ENCODE measurements around the gene GPD1.
A peak's percentile ranks its signal among the peaks of the same experiment; 100 is the strongest.

GPD1 gene

DNA sequence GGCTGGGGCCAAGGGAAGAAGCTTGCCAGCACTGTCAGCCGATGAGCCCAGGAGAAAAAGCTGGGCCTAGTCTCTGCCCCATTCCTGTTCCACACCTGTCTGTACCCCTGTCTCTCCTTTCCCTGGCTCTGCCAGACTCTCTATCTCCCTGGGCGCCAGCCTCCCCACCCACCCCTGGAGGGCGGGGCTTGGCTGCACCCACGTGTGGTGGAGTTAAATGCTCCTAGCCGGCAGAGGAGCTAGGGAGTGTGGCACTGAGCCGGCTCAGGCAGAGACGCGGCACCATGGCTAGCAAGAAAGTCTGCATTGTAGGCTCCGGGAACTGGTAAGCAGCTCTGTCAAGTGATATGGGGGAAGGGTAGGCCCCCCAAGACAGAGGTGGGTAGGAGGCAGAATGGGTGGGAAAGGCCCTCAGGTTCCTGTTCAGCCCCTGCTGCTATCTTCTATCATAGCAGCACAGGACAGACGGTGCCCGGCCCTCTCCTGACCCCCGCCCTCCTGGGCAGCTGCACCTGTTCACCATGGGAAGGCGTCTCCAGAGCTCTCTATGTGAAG, at the start of gene GPD1:
GPD1 (plus strand) TSS at position 242 of the 555 bp plus-strand sequence; CDS start at position 285, 43 bp downstream.
- DNase-seq, result peak in 39 of 51 donors; percentile 15 to 78 (median 53)

DNA sequence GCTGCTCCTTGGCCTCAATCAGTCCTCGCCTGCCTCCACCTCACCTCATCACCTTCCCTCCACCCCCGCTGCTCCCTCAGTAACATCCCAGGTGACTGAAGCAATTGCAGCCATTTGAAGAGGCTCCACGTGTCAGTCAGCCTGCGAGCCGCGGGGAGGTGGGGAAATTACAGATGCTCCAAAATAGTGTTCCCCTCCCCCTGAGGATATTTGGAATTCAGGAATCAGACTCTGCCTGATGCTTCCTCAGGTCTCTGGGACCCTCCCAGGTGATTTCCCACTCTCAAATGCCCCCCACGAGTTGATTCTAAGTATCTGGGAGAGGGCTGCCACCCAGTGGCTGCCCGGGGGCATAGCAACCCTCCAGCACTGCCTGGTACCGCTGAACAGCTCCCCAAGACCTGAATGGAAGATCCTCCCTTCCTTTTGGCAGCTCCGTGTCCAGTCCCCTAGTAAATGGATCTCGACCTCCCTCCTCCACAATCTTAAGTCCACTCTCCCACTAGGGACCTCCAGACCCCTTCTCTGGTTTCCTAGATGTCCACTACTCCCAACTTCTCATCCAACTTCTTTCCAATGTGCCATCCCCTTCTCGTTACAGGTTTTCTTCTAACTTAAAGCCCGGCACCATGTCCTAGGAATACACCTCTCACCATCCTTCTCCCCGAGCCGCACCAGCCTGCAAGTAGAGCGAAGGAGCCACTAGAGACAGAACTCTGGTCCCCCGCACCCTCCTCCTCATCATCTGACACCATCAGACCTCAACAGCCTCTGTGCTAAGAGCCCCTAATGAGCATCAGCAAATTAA, 47.8 kb upstream of the GPD1 start:
- DNase-seq, result peak in 29 of 51 donors; percentile 10 to 74 (median 46)

DNA sequence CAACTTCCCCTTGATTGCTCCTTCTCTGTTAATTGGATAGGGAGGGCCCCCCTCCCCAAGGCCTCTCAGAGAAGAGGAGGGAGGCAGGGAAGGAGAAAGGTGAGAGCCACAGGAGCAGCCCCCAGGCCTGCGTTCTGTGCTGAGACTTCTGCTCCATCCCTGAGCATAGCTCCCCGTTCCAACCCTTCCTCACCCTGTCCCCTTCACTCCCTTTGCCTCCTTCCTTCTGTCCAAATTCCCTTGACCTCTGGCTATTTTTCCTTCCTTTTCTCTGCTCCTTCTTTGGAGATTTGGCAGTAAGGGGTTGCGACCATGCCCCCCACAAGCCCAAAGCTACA, 47.2 kb upstream of the GPD1 start:
- DNase-seq, result no peak

DNA sequence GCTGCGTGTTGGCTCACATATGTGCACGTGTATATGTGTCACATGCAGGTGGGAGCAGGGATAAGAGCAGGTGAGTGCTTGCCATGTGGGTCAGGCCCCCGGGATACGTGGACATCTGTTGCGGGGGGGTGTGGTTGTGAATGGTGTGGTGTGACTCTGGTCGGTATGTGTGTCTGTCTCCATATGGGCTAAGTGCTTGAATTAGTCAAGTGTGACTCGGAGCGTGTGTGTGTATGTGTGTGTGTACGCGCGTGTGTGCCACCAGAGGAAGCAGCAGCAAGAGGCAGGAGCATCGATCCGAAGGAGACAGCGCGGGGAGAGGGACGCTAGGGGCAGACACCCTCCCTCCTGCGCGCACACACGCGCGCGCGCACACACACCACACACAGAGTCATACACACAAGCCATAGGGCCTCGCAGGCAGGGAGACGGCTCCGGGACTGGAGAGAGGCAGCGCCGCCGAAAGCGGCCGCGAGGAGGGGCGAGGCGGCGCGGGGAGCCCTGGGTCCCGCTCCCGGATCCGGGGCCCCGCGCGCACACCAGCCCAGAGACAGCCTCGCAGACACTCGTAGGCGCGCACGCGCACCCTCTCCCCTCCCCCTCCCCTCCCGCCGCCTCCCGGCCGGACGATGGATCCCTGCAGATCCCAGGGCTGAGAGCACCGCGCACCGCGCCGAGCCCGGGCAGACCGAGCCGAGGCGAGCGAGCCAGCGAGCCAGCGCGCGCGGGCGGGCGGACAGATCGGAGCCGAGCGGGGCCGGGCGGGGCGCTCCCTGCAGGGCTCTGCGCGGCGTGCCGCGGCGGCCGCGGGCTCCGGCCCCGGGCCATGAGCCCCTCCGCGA, 46.6 kb upstream of the GPD1 start, which contains the start of gene ASIC1:
ASIC1 (plus strand) TSS at position 597 of the 842 bp plus-strand sequence. CDS start 1,171 bp downstream, outside the sequence.
- DNase-seq, result peak in 43 of 51 donors; percentile 28 to 86 (median 68)

DNA sequence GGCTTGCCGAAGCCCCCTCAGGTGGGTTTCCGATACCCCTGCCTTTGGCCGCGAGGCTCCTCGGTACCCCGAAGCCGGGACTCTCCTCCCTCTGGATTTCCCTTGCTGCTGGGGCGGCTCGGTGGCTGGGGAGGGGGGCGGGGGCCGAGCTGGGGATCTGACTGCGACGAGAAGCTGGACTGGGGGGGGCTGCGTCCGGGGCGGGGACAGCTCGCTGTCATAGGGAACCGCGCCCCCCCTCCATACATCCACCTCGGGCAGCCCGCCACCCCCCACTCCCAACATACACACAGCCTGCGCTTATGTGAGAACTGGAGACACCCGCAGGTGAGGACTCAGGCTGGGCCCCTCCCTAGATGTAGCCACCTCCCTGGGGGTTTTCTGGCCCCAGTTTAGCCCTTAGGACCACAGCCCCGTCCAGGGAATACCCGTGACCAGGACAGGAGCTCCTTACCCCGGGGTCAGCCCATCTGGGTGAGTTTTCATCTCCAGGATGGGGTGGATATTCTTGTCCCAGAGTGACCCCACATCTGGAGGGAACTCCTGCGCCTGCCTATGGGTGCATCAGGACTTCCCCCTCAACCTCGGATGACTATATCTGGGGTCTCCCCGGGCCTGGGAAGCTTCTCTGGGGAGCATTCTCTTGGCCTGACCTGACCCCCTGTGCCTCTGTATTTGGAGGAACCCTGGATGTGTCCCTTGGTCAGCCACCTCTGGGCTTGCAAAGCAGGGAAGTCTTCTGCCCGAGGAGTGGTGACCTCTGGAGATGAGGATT, 45.7 kb upstream of the GPD1 start:
- peak in 10 of 51 donors; percentile 16 to 47 (median 28) for DNase-seq

DNA sequence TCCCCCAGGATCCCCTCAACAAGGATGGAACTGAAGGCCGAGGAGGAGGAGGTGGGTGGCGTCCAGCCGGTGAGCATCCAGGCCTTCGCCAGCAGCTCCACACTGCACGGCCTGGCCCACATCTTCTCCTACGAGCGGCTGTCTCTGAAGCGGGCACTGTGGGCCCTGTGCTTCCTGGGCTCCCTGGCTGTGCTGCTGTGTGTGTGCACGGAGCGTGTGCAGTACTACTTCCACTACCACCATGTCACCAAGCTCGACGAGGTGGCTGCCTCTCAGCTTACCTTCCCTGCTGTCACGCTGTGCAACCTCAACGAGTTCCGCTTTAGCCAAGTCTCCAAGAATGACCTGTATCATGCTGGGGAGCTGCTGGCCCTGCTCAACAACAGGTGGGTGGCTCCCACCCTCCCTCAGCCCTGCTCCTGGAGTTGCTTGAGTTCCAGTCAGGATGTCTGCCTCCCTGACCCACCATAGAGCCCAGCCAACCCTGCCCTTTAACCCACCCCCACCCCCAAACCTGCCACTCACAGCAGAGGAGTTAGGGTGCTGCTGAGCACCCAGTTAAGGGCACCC, 45.0 kb upstream of the GPD1 start:
- DNase-seq, result peak in 2 of 51 donors; percentile 28 to 32

DNA sequence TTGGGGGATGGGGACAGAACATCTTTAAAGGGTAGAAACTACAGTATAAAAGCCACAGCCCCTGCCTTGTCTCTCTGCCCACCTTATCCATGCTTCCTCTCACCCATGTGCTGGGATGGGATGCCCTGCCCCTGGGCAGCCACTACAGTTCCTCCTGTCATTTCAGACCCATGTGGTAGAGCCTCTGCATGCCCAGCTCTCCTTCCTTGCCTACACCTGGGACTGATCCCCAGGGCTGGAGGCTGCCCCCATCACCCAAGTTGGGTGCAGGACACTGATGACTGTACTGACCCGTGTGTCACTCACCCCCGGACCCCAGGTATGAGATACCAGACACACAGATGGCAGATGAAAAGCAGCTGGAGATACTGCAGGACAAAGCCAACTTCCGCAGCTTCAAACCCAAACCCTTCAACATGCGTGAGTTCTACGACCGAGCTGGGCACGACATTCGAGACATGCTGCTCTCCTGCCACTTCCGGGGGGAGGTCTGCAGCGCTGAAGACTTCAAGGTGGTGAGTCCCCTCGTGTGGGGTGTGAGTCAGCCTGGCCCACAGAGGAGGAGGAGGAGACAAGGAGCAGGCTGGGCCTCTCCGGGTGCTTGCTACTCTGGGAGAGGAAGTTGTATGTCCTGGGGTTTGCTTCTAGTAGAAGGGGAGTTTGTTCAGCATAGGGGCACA, 44.2 kb upstream of the GPD1 start:
- DNase-seq, result no peak

DNA sequence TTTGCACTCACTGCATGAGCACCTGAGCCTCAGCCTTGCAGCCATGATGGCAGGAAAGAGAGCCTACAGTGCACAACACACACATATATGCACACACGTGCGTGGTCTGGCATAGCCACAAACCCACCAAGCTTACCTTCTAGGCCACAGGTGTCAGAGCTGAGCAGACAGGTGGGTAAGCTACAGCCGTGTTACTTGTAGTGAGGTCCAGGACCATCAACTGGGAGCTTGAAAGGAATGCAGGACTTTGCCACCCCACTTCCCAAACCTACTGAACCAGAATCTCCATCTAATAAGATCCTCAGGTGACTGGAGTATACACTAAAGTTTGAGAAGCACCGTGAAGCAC, 43.7 kb upstream of the GPD1 start:
- no peak for DNase-seq

DNA sequence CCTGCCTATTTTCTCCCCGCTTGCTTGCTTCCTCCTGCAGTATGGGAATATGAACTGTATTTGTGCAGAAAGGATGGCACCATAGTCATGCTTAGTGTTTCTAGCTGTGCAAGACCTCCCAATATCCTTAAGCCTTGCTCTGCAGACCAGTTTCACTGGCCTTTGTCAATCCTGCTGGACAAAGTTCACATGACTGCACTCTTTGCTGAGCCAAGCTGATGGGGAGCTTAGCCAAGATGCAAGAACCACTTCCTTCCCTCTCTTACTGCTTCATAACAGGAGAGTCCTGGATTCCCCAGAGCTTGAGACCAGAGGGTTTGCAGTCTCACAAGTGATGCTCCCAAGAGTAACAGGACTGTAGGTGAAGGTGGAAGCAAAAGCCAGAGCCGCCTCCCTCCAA, 42.6 kb upstream of the GPD1 start:
- DNase-seq, result peak in 4 of 51 donors; percentile 10 to 36 (median 16)

DNA sequence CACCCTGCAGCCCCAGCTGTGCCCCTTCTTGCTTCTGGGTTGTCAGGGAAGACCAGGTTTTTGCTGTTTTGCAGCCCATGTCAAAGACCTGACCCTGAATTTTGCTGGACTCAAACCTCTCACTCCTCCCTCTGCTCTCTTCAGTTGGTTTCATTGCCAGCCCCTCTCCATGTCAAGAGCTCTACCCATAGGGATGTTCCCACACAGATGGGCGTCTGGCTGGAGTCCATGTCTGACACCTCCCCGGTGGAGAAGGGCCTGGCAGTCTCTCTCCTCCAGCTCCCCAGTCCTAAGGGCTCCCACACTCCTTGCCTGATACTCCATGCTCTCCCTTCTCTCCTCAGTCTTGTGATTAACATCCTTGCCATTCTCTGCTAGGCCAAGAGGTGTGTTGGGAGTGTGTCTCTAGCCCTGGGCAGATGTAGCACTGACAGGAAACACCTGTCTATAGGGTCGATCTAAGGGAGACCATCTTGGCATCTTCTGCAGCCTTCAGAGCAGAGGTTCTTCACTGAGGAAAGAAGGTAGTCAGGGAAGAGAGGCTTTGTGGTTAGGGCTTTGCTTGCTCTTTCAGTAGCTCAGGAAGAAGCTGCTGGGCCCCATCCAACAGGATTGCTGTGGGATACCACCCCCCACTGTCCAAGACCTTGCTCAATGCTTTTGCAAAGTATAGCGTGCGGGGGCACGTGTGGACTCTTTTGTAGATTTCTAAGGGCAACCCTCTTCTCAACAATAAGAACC, 41.7 kb upstream of the GPD1 start:
- DNase-seq, result no peak

DNA sequence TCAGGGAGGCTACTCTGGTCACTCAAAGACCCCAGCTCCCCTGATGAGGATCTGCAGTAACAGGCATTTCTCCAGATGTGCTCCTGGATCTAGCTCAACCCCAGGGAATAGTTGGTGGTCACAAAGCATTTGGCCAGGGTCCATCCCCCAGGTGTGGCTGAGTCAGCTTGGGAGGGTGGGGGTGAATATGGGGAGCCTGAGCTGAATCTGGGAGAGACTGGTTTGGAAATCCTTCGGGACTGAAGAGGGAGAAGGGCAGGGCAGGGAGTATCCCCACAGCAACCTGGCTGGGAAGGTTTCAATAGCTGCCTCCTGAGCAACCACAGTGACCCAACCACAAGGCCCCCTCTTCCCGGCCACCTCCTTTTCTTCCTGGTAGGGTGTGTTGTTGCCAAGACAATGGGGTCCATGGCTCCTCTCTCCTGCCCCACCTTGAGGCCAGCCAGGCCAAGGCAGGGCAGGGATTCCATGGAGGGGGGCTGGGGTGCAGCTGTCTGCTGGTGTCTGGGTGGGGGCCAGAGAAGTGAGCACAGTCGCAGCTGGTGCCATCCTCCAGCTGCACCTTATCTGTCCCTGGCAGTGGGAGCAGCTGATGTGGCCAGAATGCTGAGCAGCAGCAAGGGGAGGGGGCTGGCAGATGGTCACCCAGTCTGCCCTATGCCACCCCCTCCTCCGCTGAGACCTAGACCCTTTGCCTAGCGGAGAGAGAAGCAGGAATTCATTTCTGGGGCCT, 40.9 kb upstream of the GPD1 start:
- DNase-seq, result peak in 24 of 51 donors; percentile 11 to 71 (median 36)

DNA sequence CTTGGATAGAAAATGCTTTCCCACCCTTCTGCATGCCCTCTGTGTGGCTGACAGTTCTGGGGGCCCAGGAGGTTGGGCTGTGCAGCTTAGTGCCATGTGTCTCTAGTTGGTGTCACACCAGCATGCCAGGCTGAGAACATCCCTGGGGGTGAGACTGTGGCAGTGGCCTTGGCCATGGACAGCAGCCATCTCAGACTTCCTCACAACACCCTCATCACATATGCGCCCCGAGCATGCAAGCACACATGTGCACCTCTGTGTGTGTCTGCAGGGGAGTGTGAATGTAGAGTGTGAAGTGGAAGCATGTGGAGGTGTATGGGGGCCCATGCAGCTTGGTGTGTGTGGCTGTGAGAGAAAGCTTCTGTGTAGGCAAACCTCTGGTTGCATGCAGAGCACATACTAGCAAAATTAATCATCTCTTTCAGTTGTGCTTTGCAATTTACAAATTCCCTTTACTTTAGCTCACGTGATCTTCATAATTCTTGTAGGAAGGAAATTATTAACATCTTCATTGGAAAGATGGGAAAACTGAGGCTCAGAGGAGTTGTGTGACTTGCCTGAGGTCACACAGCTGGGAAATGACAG, 38.0 kb upstream of the GPD1 start:
- no peak for DNase-seq

DNA sequence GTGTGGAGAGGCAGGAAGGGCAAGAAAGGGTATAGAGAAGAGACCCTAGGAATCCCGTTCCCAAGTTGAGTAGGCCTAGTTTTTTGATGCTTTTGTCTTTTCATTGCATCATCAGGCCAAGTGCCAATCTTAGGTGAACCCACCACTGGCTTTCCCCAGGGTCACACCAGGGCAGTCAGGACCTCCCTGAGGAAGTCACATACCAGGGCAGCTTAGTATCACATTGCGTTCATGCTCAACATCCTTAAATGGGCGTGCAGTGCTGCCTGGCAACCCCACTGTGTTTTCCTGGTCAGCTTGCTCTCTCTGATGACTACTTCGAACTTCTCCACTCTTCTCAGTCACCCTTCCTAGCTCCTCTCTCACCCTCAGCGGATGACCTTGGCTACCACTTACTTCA, 37.4 kb upstream of the GPD1 start:
- DNase-seq, result no peak

DNA sequence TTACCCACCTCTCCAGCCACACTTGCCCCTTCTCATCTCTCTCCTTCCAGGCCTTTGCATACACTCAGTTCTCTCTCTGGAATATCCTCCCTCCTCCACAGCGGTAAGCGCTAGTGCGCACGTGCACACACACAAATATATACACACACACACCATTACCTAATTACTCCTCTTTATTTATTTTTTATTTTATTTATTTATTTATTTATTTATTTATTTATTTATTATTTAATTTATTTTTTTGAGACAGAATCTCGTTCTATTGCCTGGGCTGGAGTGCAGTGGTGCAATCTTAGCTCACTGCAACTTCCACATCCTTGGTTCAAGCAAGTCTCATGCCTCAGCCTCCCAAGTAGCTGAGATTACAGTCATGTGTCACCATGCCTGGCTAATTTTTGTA, 34.7 kb upstream of the GPD1 start:
- no peak for DNase-seq

DNA sequence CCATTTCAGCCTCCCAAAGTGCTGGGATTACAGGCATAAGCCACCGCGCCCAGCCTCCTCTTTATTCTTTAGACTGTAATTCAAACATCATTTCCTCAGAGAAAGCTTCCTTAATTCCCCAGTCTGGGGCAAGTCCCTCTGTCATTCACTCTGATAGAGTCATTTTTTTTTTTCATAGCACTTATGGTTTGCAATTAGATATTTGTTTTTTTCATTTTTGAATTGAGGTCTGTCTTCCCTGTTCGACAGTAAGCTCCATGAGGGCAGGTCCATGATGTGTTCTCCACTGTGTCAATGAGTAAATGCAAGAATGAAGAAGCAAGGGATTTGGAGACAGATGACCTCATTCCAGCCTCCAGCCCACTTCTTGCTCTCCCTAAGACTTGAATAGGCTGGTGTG, 34.3 kb upstream of the GPD1 start:
- no peak for DNase-seq

DNA sequence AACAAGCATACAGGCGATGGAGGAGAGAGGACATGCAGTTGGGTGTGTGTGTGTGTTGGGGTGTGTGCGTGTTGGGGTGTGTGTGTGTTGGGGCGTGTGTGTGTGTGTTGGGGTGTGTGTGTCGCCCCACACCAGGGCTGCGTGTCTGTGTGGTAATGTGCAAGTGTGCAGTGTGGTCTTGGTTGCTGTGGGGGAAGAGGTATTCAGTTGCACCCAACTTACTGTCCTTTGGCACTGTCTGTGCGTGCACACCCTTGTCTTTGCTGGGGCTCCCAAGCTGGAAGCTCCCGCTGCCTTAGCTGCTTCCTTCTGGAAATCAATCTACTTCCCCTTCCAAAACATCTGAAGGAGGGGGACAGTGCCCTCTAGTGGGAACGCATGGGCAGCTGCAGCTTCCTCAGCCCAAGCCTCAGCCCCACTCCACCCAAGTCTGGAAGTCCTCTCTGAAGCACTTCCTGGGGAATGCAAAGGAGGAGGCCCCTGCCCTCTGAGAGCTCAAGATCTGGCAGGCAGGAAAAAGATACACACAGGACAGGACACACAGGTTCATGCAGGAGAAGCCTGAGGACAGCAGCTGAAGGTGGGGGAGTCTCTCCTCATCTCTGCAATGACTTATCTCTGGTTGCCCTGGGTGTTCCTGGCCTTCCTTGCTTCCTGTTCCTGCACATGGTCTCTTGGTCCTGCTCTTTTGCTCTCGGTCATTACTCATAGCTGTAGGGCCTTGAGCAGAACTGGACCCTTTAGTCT, 33.3 kb upstream of the GPD1 start:
- peak in 49 of 51 donors; percentile 22 to 88 (median 58) for DNase-seq

DNA sequence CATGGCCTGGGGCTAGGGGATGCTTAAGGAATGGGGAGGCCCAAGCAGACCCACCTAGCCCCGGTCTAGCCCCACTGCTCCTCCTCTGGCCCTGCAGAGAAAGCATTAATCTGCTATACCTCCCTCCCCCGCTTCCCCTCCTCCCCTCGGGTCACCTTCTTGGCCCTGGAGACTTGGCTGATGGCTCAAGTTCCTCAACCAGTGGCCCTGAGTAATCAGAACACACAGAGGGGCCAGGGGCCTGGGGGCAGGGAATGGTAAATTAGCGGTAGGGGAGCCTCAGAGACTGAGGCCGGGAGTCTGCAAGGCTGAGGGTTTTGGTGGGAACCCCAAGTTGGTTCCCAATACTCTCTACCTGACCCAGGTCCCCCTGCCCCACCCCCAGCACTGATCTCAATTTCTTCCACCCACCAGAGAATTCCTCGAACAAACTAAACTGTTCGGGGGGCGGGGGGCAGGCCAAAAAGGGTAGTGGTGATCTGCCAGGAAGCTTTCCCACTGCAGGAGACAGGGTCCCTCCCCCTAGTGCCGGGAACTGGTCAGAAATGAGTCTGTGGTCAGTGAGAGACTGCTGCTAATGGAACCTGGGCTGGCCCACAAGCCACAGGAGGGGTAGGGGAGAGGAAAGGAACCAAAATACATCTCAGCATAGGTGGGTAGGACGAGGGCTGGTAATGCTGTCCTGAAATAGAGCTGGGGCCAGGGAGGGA, 31.5 kb upstream of the GPD1 start:
- DNase-seq, result no peak
